GM21367 (cell line): Measurements from ENCODE around the gene KRT6C.
"Not testable (repeated sequence)": the region's sequence is repeated elsewhere in the genome, so short reads cannot be mapped to it uniquely, and the experiment has no call there.

Experiments used
- ATAC-seq: cut with Tn5 transposase; IDR thresholded peaks from one replicate; pipeline ENCODE4 v1.9.1; 2021; ENCODE audit not compliant: unreplicated experiment

KRT6C gene

GRCh38 chr12:52461693-52462092, 11.9 kb downstream of the KRT6C start:
- ATAC-seq, result no peak

- no peak for ATAC-seq
These were observed 14.7 kb downstream of the KRT6C start for GRCh38 chr12:52458861-52459260.

- no peak for ATAC-seq
These were observed 17.8 kb downstream of the KRT6C start for GRCh38 chr12:52455821-52456220.

GRCh38 chr12:52454411-52455201, 19.0 kb downstream of the KRT6C start:
- no peak for ATAC-seq

- ATAC-seq, result no peak
These were observed 21.5 kb downstream of the KRT6C start, which contains the start of gene KRT6B for GRCh38 chr12:52452101-52452500. Gene KRT6B (minus strand): TSS chr12:52452146. CDS start chr12:52452078, 68 bp downstream.

GRCh38 chr12:52448228-52448627, 25.4 kb downstream of the KRT6C start:
- ATAC-seq, result no peak

GRCh38 chr12:52447196-52447595, 26.4 kb downstream of the KRT6C start:
- not testable (repeated sequence) for ATAC-seq

- ATAC-seq, result no peak
These were observed 27.1 kb downstream of the KRT6C start for GRCh38 chr12:52446367-52447045.

GRCh38 chr12:52445876-52446275, 27.7 kb downstream of the KRT6C start:
- no peak for ATAC-seq

- ATAC-seq, result no peak
These were observed 28.7 kb downstream of the KRT6C start for GRCh38 chr12:52444647-52445595.

- no peak for ATAC-seq
These were observed 29.6 kb downstream of the KRT6C start for GRCh38 chr12:52443966-52444365.

GRCh38 chr12:52442600-52443061, 31.0 kb downstream of the KRT6C start:
- no peak for ATAC-seq

- no peak for ATAC-seq
These were observed 32.2 kb downstream of the KRT6C start for GRCh38 chr12:52441320-52441911.

- no peak for ATAC-seq
These were observed 32.7 kb downstream of the KRT6C start for GRCh38 chr12:52440821-52441319.

GRCh38 chr12:52439845-52440244, 33.8 kb downstream of the KRT6C start:
- ATAC-seq, result no peak

- no peak for ATAC-seq
These were observed 34.2 kb downstream of the KRT6C start for GRCh38 chr12:52439420-52439819.

GRCh38 chr12:52438305-52439301, 35.0 kb downstream of the KRT6C start:
- no peak for ATAC-seq

- no peak for ATAC-seq
These were observed 36.1 kb downstream of the KRT6C start for GRCh38 chr12:52437508-52437907.

GRCh38 chr12:52436828-52437474, 36.7 kb downstream of the KRT6C start:
- no peak for ATAC-seq
